K562 (cell line): ENCODE data around the gene SLCO2A1.

Experiments
- CHD2 ChIP-seq: IDR thresholded peaks from 2 replicates; pipeline ENCODE4 v1.6.1; 2011; ENCODE audit warnings: low read depth, low read length
- CTCF ChIP-seq, 3 experiments: IDR thresholded peaks in 2 of 3; conservative IDR thresholded peaks in 1 of 3; 2 replicates each; pipeline ENCODE4 v1.5.1; 2011 to 2012; ENCODE audit warnings: low read length in 3 of 3, mild to moderate bottlenecking in 3 of 3, control low read depth in 2 of 3, improper control_type of control experiment in 1 of 3, inconsistent platforms in 1 of 3, low read depth in 1 of 3, mixed read lengths in 1 of 3, moderate library complexity in 1 of 3; ENCODE audit not compliant: insufficient read depth in 2 of 3
- EP300 ChIP-seq: IDR thresholded peaks from 2 replicates; pipeline ENCODE4 v1.6.1; 2012; ENCODE audit warnings: low read length, improper control_type of control experiment
- ESRRA ChIP-seq: fragments of 450-650 bp; IDR thresholded peaks from 2 replicates; pipeline ENCODE4 v1.6.1; 2014; ENCODE audit warnings: low read depth, mild to moderate bottlenecking, moderate library complexity, borderline replicate concordance
- MEF2D ChIP-seq: conservative IDR thresholded peaks from 2 replicates; pipeline ENCODE4 v1.6.1; 2016; ENCODE audit warnings: low read depth, missing genetic modification characterization, missing compliant biosample characterization
- MTF1 ChIP-seq: fragments of 250-450 bp; sonication (Bioruptor Pico); IDR thresholded peaks from 2 replicates; pipeline ENCODE4 v1.9.0; 2021; ENCODE audit warnings: moderate library complexity, mild to moderate bottlenecking, inconsistent platforms, borderline replicate concordance

- no peak for TF ChIP-seq EP300
- no peak for TF ChIP-seq MTF1 (CRISPR knock-in tag)
- no peak for TF ChIP-seq MEF2D (tag)
- no peak for TF ChIP-seq CHD2
- no peak for TF ChIP-seq CTCF (IDR thresholded peaks at IDR 0.05 in 2 of 3, conservative IDR thresholded peaks at IDR 0.05 in 1 of 3; ENCODE audit: insufficient read depth in 2 of 3, low read depth in 1 of 3, low read length in 3 of 3)
- no peak for TF ChIP-seq ESRRA
Measured at GRCh38 chr3:133915685-133916658, 113.8 kb downstream of the SLCO2A1 start.
